GM18870 (cell line): ENCODE data around the gene LILRB2.
"Not testable (repeated sequence)": the region's sequence is repeated elsewhere in the genome, so short reads cannot be mapped to it uniquely, and the experiment has no call there.

Experiments
- ATAC-seq: cut with Tn5 transposase; IDR thresholded peaks from one replicate; pipeline ENCODE4 v1.9.1; 2021; ENCODE audit warnings: moderate library complexity; ENCODE audit not compliant: unreplicated experiment

The LILRB2 gene

GRCh38 chr19:54245936-54246335, 35.0 kb downstream of the LILRB2 start:
- no peak for ATAC-seq

- not testable (repeated sequence) for ATAC-seq
These were observed 37.1 kb downstream of the LILRB2 start for GRCh38 chr19:54243809-54244208.

GRCh38 chr19:54242646-54243045, 38.3 kb downstream of the LILRB2 start, which contains the start of gene LILRA6:
Gene LILRA6, minus strand, starts transcription at chr19:54242790.
- not testable (repeated sequence) for ATAC-seq

- ATAC-seq = not testable (repeated sequence)
These were observed 38.7 kb downstream of the LILRB2 start for GRCh38 chr19:54242234-54242633.

GRCh38 chr19:54240372-54241336, 40.3 kb downstream of the LILRB2 start:
- not testable (repeated sequence) for ATAC-seq

GRCh38 chr19:54239491-54240371, 41.2 kb downstream of the LILRB2 start:
- ATAC-seq = not testable (repeated sequence)

- ATAC-seq = no peak
These were observed 47.0 kb downstream of the LILRB2 start for GRCh38 chr19:54233941-54234340.

- no peak for ATAC-seq
These were observed 49.6 kb downstream of the LILRB2 start for GRCh38 chr19:54231077-54231931.

GRCh38 chr19:54230031-54230430, 50.9 kb downstream of the LILRB2 start:
- ATAC-seq = no peak

- ATAC-seq = no peak
These were observed 51.8 kb downstream of the LILRB2 start for GRCh38 chr19:54229146-54229545.

GRCh38 chr19:54224619-54225018, 56.3 kb downstream of the LILRB2 start:
- ATAC-seq = not testable (repeated sequence)

GRCh38 chr19:54223937-54224281, 57.0 kb downstream of the LILRB2 start:
- not testable (repeated sequence) for ATAC-seq
